Measurements from ENCODE around the gene TMEM106A.

DNA sequence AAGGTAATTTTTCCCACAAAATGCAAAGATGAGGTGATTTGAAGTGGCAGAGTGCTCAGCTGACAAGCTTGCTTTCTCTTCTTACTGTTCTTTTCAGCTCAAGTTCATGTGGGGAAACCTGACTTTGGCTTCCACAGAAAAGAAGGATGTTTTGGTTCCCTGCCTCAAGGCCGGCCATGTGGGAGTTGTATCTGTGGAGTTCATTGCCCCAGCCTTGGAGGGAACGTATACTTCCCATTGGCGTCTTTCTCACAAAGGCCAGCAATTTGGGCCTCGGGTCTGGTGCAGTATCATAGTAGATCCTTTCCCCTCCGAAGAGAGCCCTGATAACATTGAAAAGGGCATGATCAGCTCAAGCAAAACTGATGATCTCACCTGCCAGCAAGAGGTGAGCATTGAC lies 18.4 kb upstream of the TMEM106A start:
- TF ChIP-seq, protein P1, sequence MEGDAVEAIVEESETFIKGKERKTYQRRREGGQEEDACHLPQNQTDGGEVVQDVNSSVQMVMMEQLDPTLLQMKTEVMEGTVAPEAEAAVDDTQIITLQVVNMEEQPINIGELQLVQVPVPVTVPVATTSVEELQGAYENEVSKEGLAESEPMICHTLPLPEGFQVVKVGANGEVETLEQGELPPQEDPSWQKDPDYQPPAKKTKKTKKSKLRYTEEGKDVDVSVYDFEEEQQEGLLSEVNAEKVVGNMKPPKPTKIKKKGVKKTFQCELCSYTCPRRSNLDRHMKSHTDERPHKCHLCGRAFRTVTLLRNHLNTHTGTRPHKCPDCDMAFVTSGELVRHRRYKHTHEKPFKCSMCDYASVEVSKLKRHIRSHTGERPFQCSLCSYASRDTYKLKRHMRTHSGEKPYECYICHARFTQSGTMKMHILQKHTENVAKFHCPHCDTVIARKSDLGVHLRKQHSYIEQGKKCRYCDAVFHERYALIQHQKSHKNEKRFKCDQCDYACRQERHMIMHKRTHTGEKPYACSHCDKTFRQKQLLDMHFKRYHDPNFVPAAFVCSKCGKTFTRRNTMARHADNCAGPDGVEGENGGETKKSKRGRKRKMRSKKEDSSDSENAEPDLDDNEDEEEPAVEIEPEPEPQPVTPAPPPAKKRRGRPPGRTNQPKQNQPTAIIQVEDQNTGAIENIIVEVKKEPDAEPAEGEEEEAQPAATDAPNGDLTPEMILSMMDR (conservative IDR thresholded peaks at IDR 0.05; ENCODE audit: low read depth, low read length): no peak
- TF ChIP-seq EZH2 (IDR thresholded peaks at IDR 0.05; ENCODE audit: borderline replicate concordance, low read depth, low read length, poor library complexity, severe bottlenecking): no peak
